Measurements from ENCODE around the gene PGD. TPM values are rescaled to one million over a fixed set of nuclear protein-coding genes. Genes with fewer than 3 reads are reported as not detected.

Gene PGD
- total and polyA plus RNA-seq, 8 donors: 130 to 277 (median 157) TPM

DNA sequence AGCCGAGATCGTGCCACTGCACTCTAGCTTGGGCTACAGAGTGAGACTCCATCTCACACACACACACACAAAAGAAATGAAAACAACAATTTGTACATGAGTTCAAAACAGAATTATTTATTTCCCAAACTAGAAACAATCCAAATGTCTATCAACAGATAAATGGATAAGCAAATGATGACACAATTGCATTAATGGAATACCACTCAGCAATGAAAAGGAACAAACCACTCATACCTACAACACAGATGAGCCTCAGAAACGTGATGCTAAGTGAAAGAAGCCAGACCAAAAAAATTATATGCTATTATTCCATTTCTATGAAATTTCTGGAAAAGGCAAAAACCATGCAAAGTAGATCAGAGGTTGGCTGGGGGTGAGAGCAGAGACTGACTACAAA, 2.0 kb upstream of the PGD start:
- no peak overlapping the region for H3K27ac ChIP-seq
- DNase-seq: no peak
- peak overlapping the region in 1 of 2 donors; percentile 84 for H3K4me3 ChIP-seq
- H3K9me3 ChIP-seq: peaks cover 0 to 2% of the 10 kb centered on the region in 2 donors
- ATAC-seq: no peak
- intact Hi-C loops (cut with DNase I): no loop called here
- peaks cover 0 to 10% of the 10 kb centered on the region in 2 donors for H3K36me3 ChIP-seq
- H3K27me3 ChIP-seq: no peaks in the 10 kb centered on the region
- peaks cover 0 to 38% of the 10 kb centered on the region in 2 donors for H3K4me1 ChIP-seq
- TF ChIP-seq, protein P1, sequence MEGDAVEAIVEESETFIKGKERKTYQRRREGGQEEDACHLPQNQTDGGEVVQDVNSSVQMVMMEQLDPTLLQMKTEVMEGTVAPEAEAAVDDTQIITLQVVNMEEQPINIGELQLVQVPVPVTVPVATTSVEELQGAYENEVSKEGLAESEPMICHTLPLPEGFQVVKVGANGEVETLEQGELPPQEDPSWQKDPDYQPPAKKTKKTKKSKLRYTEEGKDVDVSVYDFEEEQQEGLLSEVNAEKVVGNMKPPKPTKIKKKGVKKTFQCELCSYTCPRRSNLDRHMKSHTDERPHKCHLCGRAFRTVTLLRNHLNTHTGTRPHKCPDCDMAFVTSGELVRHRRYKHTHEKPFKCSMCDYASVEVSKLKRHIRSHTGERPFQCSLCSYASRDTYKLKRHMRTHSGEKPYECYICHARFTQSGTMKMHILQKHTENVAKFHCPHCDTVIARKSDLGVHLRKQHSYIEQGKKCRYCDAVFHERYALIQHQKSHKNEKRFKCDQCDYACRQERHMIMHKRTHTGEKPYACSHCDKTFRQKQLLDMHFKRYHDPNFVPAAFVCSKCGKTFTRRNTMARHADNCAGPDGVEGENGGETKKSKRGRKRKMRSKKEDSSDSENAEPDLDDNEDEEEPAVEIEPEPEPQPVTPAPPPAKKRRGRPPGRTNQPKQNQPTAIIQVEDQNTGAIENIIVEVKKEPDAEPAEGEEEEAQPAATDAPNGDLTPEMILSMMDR (IDR thresholded peaks at IDR 0.05): no peak

DNA sequence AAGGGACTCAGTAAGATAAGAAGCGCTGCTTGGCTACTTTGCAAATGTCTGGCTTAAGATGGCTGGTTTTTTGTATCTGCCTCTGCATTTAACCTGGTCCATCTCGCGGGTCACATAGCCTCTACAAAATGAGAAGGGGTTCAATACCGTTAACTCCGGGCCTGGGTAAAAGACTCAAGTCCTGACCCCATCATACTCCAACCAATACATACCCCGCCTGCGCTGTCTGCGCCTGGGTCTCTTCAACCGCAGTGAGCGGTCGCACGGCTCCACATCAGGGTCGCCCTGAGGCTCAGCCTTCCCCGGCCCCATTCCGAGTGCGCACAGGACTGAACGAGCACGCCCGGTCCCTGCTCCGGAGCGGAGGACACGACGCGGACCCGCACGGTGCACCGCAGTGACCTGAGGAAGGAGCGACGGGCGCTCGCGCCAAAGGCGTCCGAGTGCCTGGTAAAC, 558 bp upstream of the PGD start:
- DNase-seq (no peak), ATAC-seq (no peak)
- Histone ChIP-seq H3K4me3 (peak overlapping the region; percentile 72 to 84), H3K4me1 (peaks cover 0 to 51% of the 10 kb centered on the region in 2 donors), H3K27me3 (no peaks in the 10 kb centered on the region), H3K27ac (peak overlapping the region; percentile 39 to 97), H3K36me3 (peaks cover 0 to 25% of the 10 kb centered on the region in 2 donors), H3K9me3 (peaks cover 0 to 2% of the 10 kb centered on the region in 2 donors)
- TF ChIP-seq, protein P1 (IDR thresholded peaks at IDR 0.05): no peak
- intact Hi-C loops (cut with DNase I): no loop called here

DNA sequence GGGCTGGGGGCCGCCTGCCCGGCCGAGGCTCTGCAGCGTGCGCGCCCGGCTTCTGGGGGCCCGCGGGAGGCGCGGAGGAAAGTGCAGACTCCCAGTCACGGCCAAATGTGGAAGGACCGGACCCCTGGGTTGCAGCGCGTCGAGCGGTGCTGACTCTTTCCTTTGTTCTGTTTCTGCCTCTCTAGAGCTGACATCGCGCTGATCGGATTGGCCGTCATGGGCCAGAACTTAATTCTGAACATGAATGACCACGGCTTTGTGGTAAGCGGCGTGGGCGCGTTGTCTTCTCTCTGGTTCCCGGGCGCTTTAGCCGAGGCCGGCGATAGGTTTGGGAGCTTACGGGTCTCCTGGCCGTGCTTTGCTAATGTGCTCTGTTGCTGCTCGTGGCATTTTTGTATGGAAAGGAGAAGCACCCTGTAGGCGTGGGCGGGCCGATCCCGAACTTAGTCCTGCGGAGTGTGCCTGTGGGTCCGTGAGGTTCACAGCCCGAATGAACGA, 629 bp downstream of the PGD start:
- DNase-seq (peak; percentile 19 to 86 (median 46)), ATAC-seq (peak; percentile 4)
- Histone ChIP-seq H3K9me3 (peaks cover 0 to under 1% of the 10 kb centered on the region in 2 donors), H3K27ac (peak overlapping the region; percentile 91 to 97), H3K4me1 (peaks cover 0 to 58% of the 10 kb centered on the region in 2 donors), H3K4me3 (peak overlapping the region; percentile 72 to 84), H3K27me3 (no peaks in the 10 kb centered on the region), H3K36me3 (peaks cover 0 to 37% of the 10 kb centered on the region in 2 donors)
- intact Hi-C loops (cut with DNase I): no loop called here
- TF ChIP-seq, protein P1 (IDR thresholded peaks at IDR 0.05): no peak

DNA sequence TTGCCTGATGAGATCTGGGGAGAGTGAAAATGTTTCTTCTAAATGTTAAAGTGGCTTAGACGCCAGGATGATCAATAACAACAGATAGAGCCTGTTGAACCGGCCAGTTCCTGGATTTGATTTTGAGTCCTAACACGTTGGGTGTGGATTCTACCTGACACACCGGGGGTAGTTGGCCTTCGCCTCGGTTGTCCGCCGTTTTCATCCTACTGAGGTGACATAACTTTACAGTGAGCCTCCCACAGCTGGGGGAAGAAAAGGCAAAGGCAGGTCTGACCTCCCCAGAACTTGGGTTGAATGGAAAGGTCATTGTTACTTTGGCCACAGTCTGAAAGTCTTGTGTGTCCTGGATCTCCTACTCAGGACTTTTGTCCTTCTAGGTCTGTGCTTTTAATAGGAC, 1.1 kb downstream of the PGD start:
- H3K4me3 ChIP-seq: peak overlapping the region; percentile 72 to 84
- no peak for DNase-seq

DNA sequence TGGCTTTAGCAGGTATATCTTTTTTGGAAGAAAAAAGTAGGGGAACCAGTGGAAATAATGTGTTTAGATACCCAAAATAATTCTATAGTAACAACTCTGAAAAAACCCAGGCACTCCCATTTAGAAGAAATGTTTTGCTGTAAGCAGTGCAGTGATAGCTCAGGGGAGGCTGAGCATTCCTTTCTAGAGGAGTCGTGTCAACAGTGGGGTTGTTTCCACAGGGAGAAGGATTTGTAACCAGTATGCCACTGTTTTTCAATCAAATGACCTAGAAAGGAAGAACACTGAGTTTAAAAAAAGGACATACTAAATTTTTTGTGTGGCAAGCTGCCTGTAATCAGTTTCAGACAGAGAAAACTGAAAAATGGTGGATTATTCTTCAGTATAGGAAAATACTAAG, 2.4 kb downstream of the PGD start:
- Histone ChIP-seq H3K36me3 (peaks cover 0 to 53% of the 10 kb centered on the region in 2 donors), H3K4me1 (peaks cover 0 to 58% of the 10 kb centered on the region in 2 donors), H3K4me3 (peak overlapping the region in 1 of 2 donors; percentile 84), H3K9me3 (no peaks in the 10 kb centered on the region), H3K27ac (peak overlapping the region in 1 of 2 donors; percentile 97), H3K27me3 (no peaks in the 10 kb centered on the region)
- ATAC-seq (no peak), DNase-seq (no peak)
- intact Hi-C loops (cut with DNase I): no loop called here
- TF ChIP-seq, protein P1 (IDR thresholded peaks at IDR 0.05): no peak

More for the DNA sequence above, 1.1 kb downstream of the PGD start:
- H3K27ac ChIP-seq: peak overlapping the region; percentile 91 to 97
- H3K4me1 ChIP-seq: peaks cover 0 to 58% of the 10 kb centered on the region in 2 donors
- no peaks in the 10 kb centered on the region for H3K27me3 ChIP-seq
- peaks cover 0 to 42% of the 10 kb centered on the region in 2 donors for H3K36me3 ChIP-seq
- TF ChIP-seq, protein P1 (IDR thresholded peaks at IDR 0.05): no peak
- ATAC-seq: no peak
- no peaks in the 10 kb centered on the region for H3K9me3 ChIP-seq
- intact Hi-C loops (cut with DNase I): no loop called here
